ENCODE results near the gene ARHGEF4. TPM values are rescaled to one million over a fixed set of nuclear protein-coding genes. Genes with fewer than 3 reads are reported as not detected.
"Not testable (repeated sequence)": the region's sequence is repeated elsewhere in the genome, so short reads cannot be mapped to it uniquely, and the experiment has no call there.

Gene ARHGEF4
- total and polyA plus RNA-seq, 11 donors = 0.30 to 5.5 (median 3.8) TPM

- Histone ChIP-seq H3K9me3 (peaks cover 0 to 6% (median 0%) of the 10 kb centered on the region in 12 donors), H3K27ac (no peak overlapping the region), H3K27me3 (peaks cover 0 to 7% (median 0%) of the 10 kb centered on the region in 9 donors), H3K4me1 (no peaks in the 10 kb centered on the region), H3K36me3 (no peaks in the 10 kb centered on the region), H3K4me3 (no peak overlapping the region)
- 51 to 67% (median 59%) methylated on average over 4 of the region's 4 CpGs for WGBS, 4 donors
- intact Hi-C loops (cut with DNase I) = no loop called here
- TF ChIP-seq POLR2A (IDR thresholded peaks at IDR 0.05) = no peak
- TF ChIP-seq, protein P1, sequence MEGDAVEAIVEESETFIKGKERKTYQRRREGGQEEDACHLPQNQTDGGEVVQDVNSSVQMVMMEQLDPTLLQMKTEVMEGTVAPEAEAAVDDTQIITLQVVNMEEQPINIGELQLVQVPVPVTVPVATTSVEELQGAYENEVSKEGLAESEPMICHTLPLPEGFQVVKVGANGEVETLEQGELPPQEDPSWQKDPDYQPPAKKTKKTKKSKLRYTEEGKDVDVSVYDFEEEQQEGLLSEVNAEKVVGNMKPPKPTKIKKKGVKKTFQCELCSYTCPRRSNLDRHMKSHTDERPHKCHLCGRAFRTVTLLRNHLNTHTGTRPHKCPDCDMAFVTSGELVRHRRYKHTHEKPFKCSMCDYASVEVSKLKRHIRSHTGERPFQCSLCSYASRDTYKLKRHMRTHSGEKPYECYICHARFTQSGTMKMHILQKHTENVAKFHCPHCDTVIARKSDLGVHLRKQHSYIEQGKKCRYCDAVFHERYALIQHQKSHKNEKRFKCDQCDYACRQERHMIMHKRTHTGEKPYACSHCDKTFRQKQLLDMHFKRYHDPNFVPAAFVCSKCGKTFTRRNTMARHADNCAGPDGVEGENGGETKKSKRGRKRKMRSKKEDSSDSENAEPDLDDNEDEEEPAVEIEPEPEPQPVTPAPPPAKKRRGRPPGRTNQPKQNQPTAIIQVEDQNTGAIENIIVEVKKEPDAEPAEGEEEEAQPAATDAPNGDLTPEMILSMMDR (IDR thresholded peaks at IDR 0.05) = no peak
- DNase-seq (no peak), ATAC-seq (no peak)
Observed at GRCh38 chr2:130898553-130898952, 61.8 kb downstream of the ARHGEF4 start.

DNA sequence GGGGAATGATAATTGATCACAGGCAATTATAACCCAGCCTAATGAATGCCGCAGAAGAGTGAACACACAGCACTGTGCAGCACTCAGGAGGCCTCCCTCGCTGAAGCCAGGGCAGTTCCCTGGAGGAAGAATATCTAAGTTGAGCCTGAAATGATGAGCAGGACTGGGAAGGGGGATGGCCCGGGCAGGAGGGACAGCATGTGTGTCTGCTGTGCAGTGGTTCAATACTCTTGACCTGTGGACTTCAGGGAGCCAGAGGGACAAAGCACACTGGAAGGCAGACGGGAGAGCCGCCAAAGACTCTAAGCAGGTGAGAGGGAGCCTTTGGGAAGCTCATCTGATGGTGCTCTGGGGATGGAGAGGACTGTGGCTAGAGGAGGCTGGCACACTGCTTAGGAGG lies 62.6 kb downstream of the ARHGEF4 start:
- no peak for ATAC-seq
- peaks cover 0 to 4% (median 0%) of the 10 kb centered on the region in 9 donors for H3K27me3 ChIP-seq
- no peaks in the 10 kb centered on the region for H3K36me3 ChIP-seq
- no peak for DNase-seq
- intact Hi-C loops (cut with DNase I) = no loop called here
- H3K27ac ChIP-seq = no peak overlapping the region
- H3K9me3 ChIP-seq = peaks cover 0 to 6% (median 0%) of the 10 kb centered on the region in 12 donors
- no peaks in the 10 kb centered on the region for H3K4me1 ChIP-seq
- no peak overlapping the region for H3K4me3 ChIP-seq
- WGBS, 4 donors = 68 to 76% (median 69%) methylated on average over 5 of the region's 5 CpGs
- TF ChIP-seq, protein P1 (IDR thresholded peaks at IDR 0.05) = no peak
- TF ChIP-seq POLR2A (IDR thresholded peaks at IDR 0.05) = no peak

GRCh38 chr2:130901061-130901460 lies 64.3 kb downstream of the ARHGEF4 start:
- 59 to 74% (median 63%) methylated on average over 2 to 3 of the region's 3 CpGs for WGBS, 4 donors

GRCh38 chr2:130901626-130902025 lies 64.9 kb downstream of the ARHGEF4 start:
- H3K27ac ChIP-seq; H3K36me3 ChIP-seq; intact Hi-C loops (cut with DNase I); ATAC-seq; H3K9me3 ChIP-seq; H3K4me1 ChIP-seq; DNase-seq; H3K4me3 ChIP-seq; H3K27me3 ChIP-seq: not testable (repeated sequence)
- WGBS, 4 donors = 71 to 89% (median 89%) methylated on average over 9 of the region's 9 CpGs

More at GRCh38 chr2:130901061-130901460, 64.3 kb downstream of the ARHGEF4 start:
- H3K4me1 ChIP-seq = no peaks in the 10 kb centered on the region
- TF ChIP-seq, protein P1 (IDR thresholded peaks at IDR 0.05) = no peak
- no peak for TF ChIP-seq POLR2A (IDR thresholded peaks at IDR 0.05)
- intact Hi-C loops (cut with DNase I) = no loop called here
- no peak overlapping the region for H3K4me3 ChIP-seq
- DNase-seq = no peak
- H3K27ac ChIP-seq = no peak overlapping the region
- no peaks in the 10 kb centered on the region for H3K36me3 ChIP-seq
- H3K9me3 ChIP-seq = peaks cover 0 to 4% (median 0%) of the 10 kb centered on the region in 12 donors
- ATAC-seq = no peak
- peaks cover 0 to 4% (median 0%) of the 10 kb centered on the region in 9 donors for H3K27me3 ChIP-seq

GRCh38 chr2:130908832-130909231 lies 72.1 kb downstream of the ARHGEF4 start:
- Histone ChIP-seq H3K27me3 (peaks cover 0 to 18% (median 0%) of the 10 kb centered on the region in 9 donors), H3K4me3 (no peak overlapping the region), H3K9me3 (peaks cover 0 to 10% (median 1%) of the 10 kb centered on the region in 12 donors), H3K36me3 (no peaks in the 10 kb centered on the region), H3K4me1 (no peaks in the 10 kb centered on the region), H3K27ac (no peak overlapping the region)
- no peak for TF ChIP-seq POLR2A (IDR thresholded peaks at IDR 0.05)
- TF ChIP-seq, protein P1 (IDR thresholded peaks at IDR 0.05) = no peak
- no peak for DNase-seq
- WGBS, 4 donors = 92 to 93% (median 92%) methylated on average over 5 of the region's 5 CpGs
- intact Hi-C loops (cut with DNase I) = no loop called here
- ATAC-seq = no peak

Measured in heart left ventricle (tissue), 16 donors.